Measurements from ENCODE around the gene NADK2. TPM values are rescaled to one million over a fixed set of nuclear protein-coding genes. Genes with fewer than 3 reads are reported as not detected.
"Not testable (repeated sequence)": the region's sequence is repeated elsewhere in the genome, so short reads cannot be mapped to it uniquely, and the experiment has no call there.

The NADK2 gene
- total RNA-seq, 1 experiment from 2014 or later = 36.9 TPM

- no peaks in the 10 kb centered on the region for H4K20me1 ChIP-seq (ENCODE audit: insufficient read depth, low read depth, low read length)
- H3K36me3 ChIP-seq (ENCODE audit: insufficient read depth, low read length) = peaks cover 40% of the 10 kb centered on the region; the same call in 1 of the 2 replicates
- no peak overlapping the region for H3K4me2 ChIP-seq (ENCODE audit: low read depth, low read length, poor library complexity, severe bottlenecking)
- H3K9me2 ChIP-seq (replicated peaks; ENCODE audit: insufficient read depth, low read length) = no peaks in the 10 kb centered on the region
- H3K9ac ChIP-seq (ENCODE audit: low read length) = no peak overlapping the region
- no peak overlapping the region for H3K4me3 ChIP-seq (ENCODE audit: low read length)
- DNase-seq = no peak
- peaks cover 8% of the 10 kb centered on the region; the same call in 1 of the 2 replicates for H3K4me1 ChIP-seq (ENCODE audit: low read length)
- H3K27me3 ChIP-seq (ENCODE audit: low read length) = no peaks in the 10 kb centered on the region
- H2AFZ ChIP-seq (ENCODE audit: low read length) = no peak overlapping the region
- H3K79me2 ChIP-seq (ENCODE audit: low read length) = peaks cover 20% of the 10 kb centered on the region
- H3K9me3 ChIP-seq (ENCODE audit: low read length) = no peaks in the 10 kb centered on the region
- no peak overlapping the region for H3K27ac ChIP-seq (ENCODE audit: low read length)
Observed at GRCh38 chr5:36206913-36207312, 34.8 kb downstream of the NADK2 start.

- Histone ChIP-seq H3K4me3 (ENCODE audit: low read length) (no peak overlapping the region), H3K27ac (ENCODE audit: low read length) (no peak overlapping the region), H4K20me1 (ENCODE audit: insufficient read depth, low read depth, low read length) (no peaks in the 10 kb centered on the region), H2AFZ (ENCODE audit: low read length) (no peak overlapping the region), H3K4me2 (ENCODE audit: low read depth, low read length, poor library complexity, severe bottlenecking) (no peak overlapping the region), H3K36me3 (ENCODE audit: insufficient read depth, low read length) (peaks cover 41% of the 10 kb centered on the region), H3K9me3 (ENCODE audit: low read length) (no peaks in the 10 kb centered on the region), H3K79me2 (ENCODE audit: low read length) (peaks cover 20% of the 10 kb centered on the region), H3K9me2 (replicated peaks; ENCODE audit: insufficient read depth, low read length) (no peaks in the 10 kb centered on the region), H3K9ac (ENCODE audit: low read length) (no peak overlapping the region), H3K27me3 (ENCODE audit: low read length) (no peaks in the 10 kb centered on the region), H3K4me1 (ENCODE audit: low read length) (peaks cover 8% of the 10 kb centered on the region; the same call in 1 of the 2 replicates)
- no peak for DNase-seq
Observed at GRCh38 chr5:36205329-36205728, 36.4 kb downstream of the NADK2 start.

GRCh38 chr5:36202521-36202961 is 39.2 kb downstream of the NADK2 start:
- no peak overlapping the region for H3K27ac ChIP-seq (ENCODE audit: low read length)
- H3K9me3 ChIP-seq (ENCODE audit: low read length) = no peaks in the 10 kb centered on the region
- H3K4me2 ChIP-seq (ENCODE audit: low read depth, low read length, poor library complexity, severe bottlenecking) = no peak overlapping the region
- no peak for DNase-seq
- no peaks in the 10 kb centered on the region for H3K9me2 ChIP-seq (replicated peaks; ENCODE audit: insufficient read depth, low read length)
- H2AFZ ChIP-seq (ENCODE audit: low read length) = no peak overlapping the region
- H3K79me2 ChIP-seq (ENCODE audit: low read length) = peaks cover 15% of the 10 kb centered on the region
- no peak overlapping the region for H3K9ac ChIP-seq (ENCODE audit: low read length)
- H3K4me1 ChIP-seq (ENCODE audit: low read length) = no peaks in the 10 kb centered on the region
- H3K4me3 ChIP-seq (ENCODE audit: low read length) = no peak overlapping the region
- H3K27me3 ChIP-seq (ENCODE audit: low read length) = no peaks in the 10 kb centered on the region
- H4K20me1 ChIP-seq (ENCODE audit: insufficient read depth, low read depth, low read length) = no peaks in the 10 kb centered on the region
- H3K36me3 ChIP-seq (ENCODE audit: insufficient read depth, low read length) = peaks cover 27% of the 10 kb centered on the region

DNA sequence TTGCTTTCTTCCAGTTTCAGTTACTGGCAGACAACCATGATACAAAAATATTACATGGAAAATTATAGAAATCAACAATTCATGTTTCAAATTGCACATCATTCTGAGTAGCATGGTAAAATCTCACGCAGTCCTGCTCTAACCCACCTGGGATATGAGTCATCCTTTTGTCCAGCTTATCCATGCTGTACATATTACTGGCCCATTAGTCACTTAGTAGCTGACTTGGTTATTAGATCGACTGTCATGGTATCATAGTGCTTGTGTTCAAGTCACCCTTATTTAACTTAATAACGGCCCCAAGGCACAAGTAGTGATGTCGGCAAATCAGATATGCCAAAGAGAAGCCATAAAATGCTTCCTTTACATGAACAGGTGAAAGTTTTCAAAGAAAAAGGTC is 41.2 kb downstream of the NADK2 start:
- Histone ChIP-seq H3K9me2 (replicated peaks; ENCODE audit: insufficient read depth, low read length) (no peaks in the 10 kb centered on the region), H3K4me3 (ENCODE audit: low read length) (no peak overlapping the region), H4K20me1 (ENCODE audit: insufficient read depth, low read depth, low read length) (no peaks in the 10 kb centered on the region), H3K9me3 (ENCODE audit: low read length) (no peaks in the 10 kb centered on the region), H3K36me3 (ENCODE audit: insufficient read depth, low read length) (peaks cover 36% of the 10 kb centered on the region), H3K79me2 (ENCODE audit: low read length) (peaks cover 15% of the 10 kb centered on the region), H3K4me1 (ENCODE audit: low read length) (no peaks in the 10 kb centered on the region), H3K27ac (ENCODE audit: low read length) (no peak overlapping the region), H3K4me2 (ENCODE audit: low read depth, low read length, poor library complexity, severe bottlenecking) (no peak overlapping the region), H3K27me3 (ENCODE audit: low read length) (no peaks in the 10 kb centered on the region), H2AFZ (ENCODE audit: low read length) (no peak overlapping the region), H3K9ac (ENCODE audit: low read length) (no peak overlapping the region)
- no peak for DNase-seq

DNA sequence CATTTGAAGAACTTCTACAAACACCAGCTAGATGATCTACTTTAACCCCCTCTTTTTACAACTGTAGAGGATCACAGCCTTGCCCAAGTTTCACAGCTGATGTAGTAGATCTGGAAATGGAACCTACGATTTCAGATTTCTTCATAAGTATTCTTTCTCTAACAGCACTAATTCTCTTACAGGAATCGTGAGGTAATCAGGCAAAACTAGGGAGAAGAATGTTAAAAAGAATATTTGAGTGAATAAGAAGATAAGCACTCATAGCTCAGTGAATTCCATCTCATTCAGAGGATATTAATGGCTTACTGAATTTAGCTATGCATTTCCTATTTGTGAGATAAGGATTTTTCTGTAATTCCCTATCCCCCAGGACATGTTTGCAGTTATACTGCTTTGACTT is 42.1 kb downstream of the NADK2 start:
- no peaks in the 10 kb centered on the region for H4K20me1 ChIP-seq (ENCODE audit: insufficient read depth, low read depth, low read length)
- H3K9me3 ChIP-seq (ENCODE audit: low read length) = no peaks in the 10 kb centered on the region
- H3K79me2 ChIP-seq (ENCODE audit: low read length) = peaks cover 10% of the 10 kb centered on the region
- no peaks in the 10 kb centered on the region for H3K4me1 ChIP-seq (ENCODE audit: low read length)
- no peak overlapping the region for H3K9ac ChIP-seq (ENCODE audit: low read length)
- DNase-seq = no peak
- H3K27me3 ChIP-seq (ENCODE audit: low read length) = no peaks in the 10 kb centered on the region
- H3K27ac ChIP-seq (ENCODE audit: low read length) = no peak overlapping the region
- no peak overlapping the region for H2AFZ ChIP-seq (ENCODE audit: low read length)
- no peaks in the 10 kb centered on the region for H3K9me2 ChIP-seq (replicated peaks; ENCODE audit: insufficient read depth, low read length)
- peaks cover 36% of the 10 kb centered on the region for H3K36me3 ChIP-seq (ENCODE audit: insufficient read depth, low read length)
- no peak overlapping the region for H3K4me2 ChIP-seq (ENCODE audit: low read depth, low read length, poor library complexity, severe bottlenecking)
- no peak overlapping the region for H3K4me3 ChIP-seq (ENCODE audit: low read length)

- not testable (repeated sequence) for H3K4me1 ChIP-seq (ENCODE audit: low read length); H3K4me3 ChIP-seq (ENCODE audit: low read length); H3K27ac ChIP-seq (ENCODE audit: low read length); H3K4me2 ChIP-seq (ENCODE audit: low read depth, low read length, poor library complexity, severe bottlenecking); DNase-seq; H4K20me1 ChIP-seq (ENCODE audit: insufficient read depth, low read depth, low read length); H2AFZ ChIP-seq (ENCODE audit: low read length); H3K27me3 ChIP-seq (ENCODE audit: low read length); H3K9ac ChIP-seq (ENCODE audit: low read length); H3K79me2 ChIP-seq (ENCODE audit: low read length); H3K9me3 ChIP-seq (ENCODE audit: low read length); H3K9me2 ChIP-seq (replicated peaks; ENCODE audit: insufficient read depth, low read length)
- H3K36me3 ChIP-seq (ENCODE audit: insufficient read depth, low read length) = peaks cover 43% of the 10 kb centered on the region
Observed at GRCh38 chr5:36198783-36199182, 42.9 kb downstream of the NADK2 start.

- peaks cover 48% of the 10 kb centered on the region for H3K36me3 ChIP-seq (ENCODE audit: insufficient read depth, low read length)
- no peaks in the 10 kb centered on the region for H4K20me1 ChIP-seq (ENCODE audit: insufficient read depth, low read depth, low read length)
- H3K27me3 ChIP-seq (ENCODE audit: low read length) = no peaks in the 10 kb centered on the region
- H3K27ac ChIP-seq (ENCODE audit: low read length) = no peak overlapping the region
- no peak overlapping the region for H3K4me2 ChIP-seq (ENCODE audit: low read depth, low read length, poor library complexity, severe bottlenecking)
- DNase-seq = no peak
- no peaks in the 10 kb centered on the region for H3K4me1 ChIP-seq (ENCODE audit: low read length)
- no peaks in the 10 kb centered on the region for H3K9me2 ChIP-seq (replicated peaks; ENCODE audit: insufficient read depth, low read length)
- H3K9ac ChIP-seq (ENCODE audit: low read length) = no peak overlapping the region
- H2AFZ ChIP-seq (ENCODE audit: low read length) = no peak overlapping the region
- H3K79me2 ChIP-seq (ENCODE audit: low read length) = no peaks in the 10 kb centered on the region; the same call in 1 of the 2 replicates
- H3K9me3 ChIP-seq (ENCODE audit: low read length) = no peaks in the 10 kb centered on the region
- H3K4me3 ChIP-seq (ENCODE audit: low read length) = no peak overlapping the region
Observed at GRCh38 chr5:36198281-36198680, 43.4 kb downstream of the NADK2 start.

DNA sequence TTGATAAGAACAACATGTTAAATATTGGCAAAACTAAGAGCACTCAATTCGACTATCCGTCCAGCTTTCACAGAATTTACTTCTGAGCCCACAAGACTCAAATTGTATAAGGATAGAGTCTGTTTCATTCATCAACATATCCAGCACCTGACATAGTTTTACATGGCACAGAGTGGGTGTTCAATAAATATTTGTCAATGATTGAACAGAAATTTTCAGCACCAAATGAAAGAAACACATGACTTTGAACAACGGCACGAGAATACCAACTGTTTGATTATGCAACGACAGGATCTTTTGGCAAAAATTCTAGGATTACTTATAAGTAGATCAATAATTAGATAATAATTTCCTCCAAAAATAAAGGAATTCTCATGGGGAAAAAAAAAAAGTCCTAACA is 48.0 kb downstream of the NADK2 start:
- Histone ChIP-seq H3K4me3 (ENCODE audit: low read length) (no peak overlapping the region), H3K36me3 (ENCODE audit: insufficient read depth, low read length) (peaks cover 56% of the 10 kb centered on the region), H3K9me3 (ENCODE audit: low read length) (no peaks in the 10 kb centered on the region), H4K20me1 (ENCODE audit: insufficient read depth, low read depth, low read length) (no peaks in the 10 kb centered on the region), H3K9ac (ENCODE audit: low read length) (no peak overlapping the region), H3K9me2 (replicated peaks; ENCODE audit: insufficient read depth, low read length) (no peaks in the 10 kb centered on the region), H3K4me1 (ENCODE audit: low read length) (no peaks in the 10 kb centered on the region), H2AFZ (ENCODE audit: low read length) (no peak overlapping the region), H3K27ac (ENCODE audit: low read length) (no peak overlapping the region), H3K4me2 (ENCODE audit: low read depth, low read length, poor library complexity, severe bottlenecking) (no peak overlapping the region), H3K27me3 (ENCODE audit: low read length) (no peaks in the 10 kb centered on the region), H3K79me2 (ENCODE audit: low read length) (no peaks in the 10 kb centered on the region)
- DNase-seq = no peak

DNA sequence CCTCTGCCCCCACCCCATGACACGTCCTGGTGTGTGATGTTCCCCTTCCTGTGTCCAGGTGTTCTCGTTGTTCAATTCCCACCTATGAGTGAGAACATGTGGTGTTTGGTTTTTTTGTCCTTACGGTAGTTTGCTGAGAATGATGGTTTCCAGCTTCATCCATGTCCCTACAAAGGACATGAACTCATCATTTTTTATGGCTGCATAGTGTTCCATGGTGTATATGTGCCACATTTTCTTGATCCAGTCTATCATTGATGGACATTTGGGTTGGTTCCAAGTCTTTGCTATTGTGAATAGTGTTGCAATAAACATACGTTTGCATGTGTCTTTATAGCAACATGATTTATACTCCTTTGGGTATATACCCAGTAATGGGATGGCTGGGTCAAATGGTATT is 57.3 kb downstream of the NADK2 start:
- H3K9ac ChIP-seq (ENCODE audit: low read length); H4K20me1 ChIP-seq (ENCODE audit: insufficient read depth, low read depth, low read length); H2AFZ ChIP-seq (ENCODE audit: low read length); DNase-seq; H3K27me3 ChIP-seq (ENCODE audit: low read length); H3K4me1 ChIP-seq (ENCODE audit: low read length); H3K4me3 ChIP-seq (ENCODE audit: low read length); H3K9me2 ChIP-seq (replicated peaks; ENCODE audit: insufficient read depth, low read length); H3K4me2 ChIP-seq (ENCODE audit: low read depth, low read length, poor library complexity, severe bottlenecking); H3K27ac ChIP-seq (ENCODE audit: low read length); H3K9me3 ChIP-seq (ENCODE audit: low read length): not testable (repeated sequence)
- peaks cover 48% of the 10 kb centered on the region for H3K36me3 ChIP-seq (ENCODE audit: insufficient read depth, low read length)
- H3K79me2 ChIP-seq (ENCODE audit: low read length) = peaks cover 15% of the 10 kb centered on the region; the same call in 1 of the 2 replicates
